Calu3 (cell line): ENCODE data around the gene SLC35G4. TPM values are rescaled to one million over a fixed set of nuclear protein-coding genes. Genes with fewer than 3 reads are reported as not detected.

Experiments
- BruUV-seq: library from RNA; stranded (reverse); fragments of 400-500 nt; replicated peaks from 2 replicates; lab custom pipeline; 2021; lab: Mats Ljungman, UMichigan
- CTCF ChIA-PET: fragments of 300-600 bp; sonication (Branson Sonifier 250); formaldehyde crosslinking; loops from one replicate; lab custom pipeline; 2022; ENCODE audit warnings: antibody characterized with exemption; lab: Charles Lee
- DNase-seq: peaks from one replicate; pipeline ENCODE4 v3.0.0; 2022
- H3K27ac Mint-ChIP-seq: one replicate; pipeline ENCODE4 v1.8.0; 2022; ENCODE audit warnings: mixed read lengths; ENCODE audit not compliant: unreplicated experiment
- H3K27me3 Mint-ChIP-seq: one replicate; pipeline ENCODE4 v1.8.0; 2022; ENCODE audit warnings: mixed read lengths; ENCODE audit not compliant: unreplicated experiment
- H3K36me3 Mint-ChIP-seq: one replicate; pipeline ENCODE4 v1.8.0; 2022; ENCODE audit warnings: mild to moderate bottlenecking, moderate library complexity, mixed read lengths; ENCODE audit not compliant: insufficient read depth, unreplicated experiment
- H3K4me1 Mint-ChIP-seq: one replicate; pipeline ENCODE4 v1.8.0; 2022; ENCODE audit warnings: mild to moderate bottlenecking, low read depth, mixed read lengths; ENCODE audit not compliant: unreplicated experiment
- H3K4me3 Mint-ChIP-seq: one replicate; pipeline ENCODE4 v1.8.0; 2022; ENCODE audit warnings: mild to moderate bottlenecking, low read depth, moderate library complexity, mixed read lengths; ENCODE audit not compliant: unreplicated experiment
- H3K9me3 Mint-ChIP-seq: one replicate; pipeline ENCODE4 v1.8.0; 2022; ENCODE audit warnings: low read depth, mixed read lengths; ENCODE audit not compliant: unreplicated experiment
- CTCF ChIP-seq: fragments of 200-600 bp; IDR thresholded peaks from one replicate; pipeline ENCODE4 v1.8.0; 2022; ENCODE audit warnings: antibody characterized with exemption; ENCODE audit not compliant: unreplicated experiment
- intact Hi-C: fragments of 100-400 bp; cut with micrococcal nuclease; formaldehyde crosslinking; loops from one replicate; pipeline ENCODE4 v1.10.0; 2022; ENCODE audit not compliant: unreplicated experiment
- total RNA-seq: library from RNA; stranded (reverse); gene quantifications from 2 replicates; pipeline ENCODE4 v1.2.3, GENCODE V29; 2022

The SLC35G4 gene
- total RNA-seq, 1 experiment from 2014 or later: not detected

GRCh38 chr18:11577271-11578112 lies 31.9 kb upstream of the SLC35G4 start:
- Mint-ChIP-seq H3K4me3 (no peak overlapping the region), H3K27me3 (peaks cover 80% of the 10 kb centered on the region), H3K9me3 (no peaks in the 10 kb centered on the region), H3K27ac (no peak overlapping the region), H3K4me1 (no peaks in the 10 kb centered on the region), H3K36me3 (no peaks in the 10 kb centered on the region)
- no peak for TF ChIP-seq CTCF
- intact Hi-C loops: no loop called here
- CTCF ChIA-PET: interaction anchor here (0.6 kb wide), 1 partner anchor 98 kb away, joined by 3 read pairs; no protein-coding TSS in a partner anchor
- BruUV-seq: no TSS peak
- no peak for DNase-seq

- no peaks in the 10 kb centered on the region for H3K36me3 Mint-ChIP-seq
- H3K27me3 Mint-ChIP-seq: peaks cover 80% of the 10 kb centered on the region
- CTCF ChIA-PET: interaction anchor here (0.7 kb wide), 1 partner anchor 687 kb away, joined by 4 read pairs; no protein-coding TSS in a partner anchor
- H3K27ac Mint-ChIP-seq: no peak overlapping the region
- intact Hi-C loops: no loop called here
- no TSS peak for BruUV-seq
- DNase-seq: no peak
- no peak for TF ChIP-seq CTCF
- no peak overlapping the region for H3K4me3 Mint-ChIP-seq
- H3K4me1 Mint-ChIP-seq: no peaks in the 10 kb centered on the region
- H3K9me3 Mint-ChIP-seq: no peaks in the 10 kb centered on the region
Measured at GRCh38 chr18:11578799-11579198, 30.6 kb upstream of the SLC35G4 start.

- DNase-seq: no peak
- no peaks in the 10 kb centered on the region for H3K4me1 Mint-ChIP-seq
- H3K27me3 Mint-ChIP-seq: peaks cover 80% of the 10 kb centered on the region
- no peak overlapping the region for H3K4me3 Mint-ChIP-seq
- intact Hi-C loops: no loop called here
- no TSS peak for BruUV-seq
- H3K36me3 Mint-ChIP-seq: no peaks in the 10 kb centered on the region
- CTCF ChIA-PET: no interaction called here
- no peak overlapping the region for H3K27ac Mint-ChIP-seq
- no peaks in the 10 kb centered on the region for H3K9me3 Mint-ChIP-seq
- no peak for TF ChIP-seq CTCF
Measured at GRCh38 chr18:11579916-11580315, 29.5 kb upstream of the SLC35G4 start.

GRCh38 chr18:11581286-11581685 lies 28.1 kb upstream of the SLC35G4 start:
- no peak overlapping the region for H3K4me3 Mint-ChIP-seq
- H3K9me3 Mint-ChIP-seq: no peaks in the 10 kb centered on the region
- no TSS peak for BruUV-seq
- H3K27ac Mint-ChIP-seq: no peak overlapping the region
- intact Hi-C loops: no loop called here
- no peak for TF ChIP-seq CTCF
- H3K36me3 Mint-ChIP-seq: no peaks in the 10 kb centered on the region
- no peak for DNase-seq
- peaks cover 89% of the 10 kb centered on the region for H3K27me3 Mint-ChIP-seq
- CTCF ChIA-PET: no interaction called here
- no peaks in the 10 kb centered on the region for H3K4me1 Mint-ChIP-seq
